ENCODE data around the gene JMY. TPM values are rescaled to one million over a fixed set of nuclear protein-coding genes. Genes with fewer than 3 reads are reported as not detected.

Gene JMY
- total RNA-seq, 1 donor from 2014 or later, result 16.5 TPM

DNA sequence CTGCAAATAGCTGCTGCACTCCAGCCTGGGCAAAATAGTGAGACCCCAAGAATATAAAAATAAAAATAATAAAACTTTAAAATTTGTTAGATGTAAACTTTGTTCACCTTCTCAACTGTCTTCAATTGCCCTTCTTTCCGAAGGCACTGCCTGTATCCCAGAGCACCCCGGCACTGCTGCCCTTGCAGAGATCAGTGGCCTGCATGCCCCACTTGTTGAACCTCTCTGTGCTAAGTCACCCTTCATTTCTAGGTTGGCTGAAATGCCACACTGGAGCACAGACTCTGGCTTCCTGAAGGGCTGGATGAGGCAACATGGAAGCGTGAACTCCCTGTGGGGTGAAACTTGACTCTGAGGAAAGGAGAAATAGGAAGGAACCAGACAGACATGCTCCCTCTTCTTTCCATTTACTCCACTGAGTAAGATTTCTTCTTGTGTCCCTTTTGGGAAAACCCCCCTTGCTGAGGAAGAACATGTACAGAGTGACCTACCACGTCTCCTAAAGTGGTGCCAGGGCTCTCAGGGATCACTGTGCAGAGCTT, 8.4 kb upstream of the JMY start:
- Histone ChIP-seq H3K9me3 (ENCODE audit: low read depth) (no peaks in the 10 kb centered on the region), H3K36me3 (no peaks in the 10 kb centered on the region), H4K20me1 (ENCODE audit: low read depth) (no peaks in the 10 kb centered on the region), H3K79me2 (ENCODE audit: low read depth) (no peaks in the 10 kb centered on the region), H3K27me3 (no peaks in the 10 kb centered on the region), H3K4me2 (no peak overlapping the region), H3F3A (ENCODE audit: low read depth) (no peaks in the 10 kb centered on the region), H3K9ac (no peak overlapping the region), H3K27ac (no peak overlapping the region), H3K4me1 (no peaks in the 10 kb centered on the region), H3K4me3 (no peak overlapping the region), H2AFZ (replicated peaks) (no peak overlapping the region)
- Mint-ChIP-seq H3K9me3 (no peaks in the 10 kb centered on the region), H3K27me3 (ENCODE audit: insufficient read depth, low read depth) (peaks cover 2% of the 10 kb centered on the region), H3K36me3 (peaks cover 3% of the 10 kb centered on the region), H3K4me3 (no peak overlapping the region), H3K27ac (no peak overlapping the region), H3K4me1 (peaks cover 4% of the 10 kb centered on the region)
- TF ChIP-seq EZH2phosphoT487 (IDR thresholded peaks at IDR 0.05) (no peak), EZH2 (IDR thresholded peaks at IDR 0.05) (no peak)
- TF ChIP-seq, protein P1, sequence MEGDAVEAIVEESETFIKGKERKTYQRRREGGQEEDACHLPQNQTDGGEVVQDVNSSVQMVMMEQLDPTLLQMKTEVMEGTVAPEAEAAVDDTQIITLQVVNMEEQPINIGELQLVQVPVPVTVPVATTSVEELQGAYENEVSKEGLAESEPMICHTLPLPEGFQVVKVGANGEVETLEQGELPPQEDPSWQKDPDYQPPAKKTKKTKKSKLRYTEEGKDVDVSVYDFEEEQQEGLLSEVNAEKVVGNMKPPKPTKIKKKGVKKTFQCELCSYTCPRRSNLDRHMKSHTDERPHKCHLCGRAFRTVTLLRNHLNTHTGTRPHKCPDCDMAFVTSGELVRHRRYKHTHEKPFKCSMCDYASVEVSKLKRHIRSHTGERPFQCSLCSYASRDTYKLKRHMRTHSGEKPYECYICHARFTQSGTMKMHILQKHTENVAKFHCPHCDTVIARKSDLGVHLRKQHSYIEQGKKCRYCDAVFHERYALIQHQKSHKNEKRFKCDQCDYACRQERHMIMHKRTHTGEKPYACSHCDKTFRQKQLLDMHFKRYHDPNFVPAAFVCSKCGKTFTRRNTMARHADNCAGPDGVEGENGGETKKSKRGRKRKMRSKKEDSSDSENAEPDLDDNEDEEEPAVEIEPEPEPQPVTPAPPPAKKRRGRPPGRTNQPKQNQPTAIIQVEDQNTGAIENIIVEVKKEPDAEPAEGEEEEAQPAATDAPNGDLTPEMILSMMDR (IDR thresholded peaks at IDR 0.05), result no peak
- no peak for DNase-seq (ENCODE audit: low spot score)

DNA sequence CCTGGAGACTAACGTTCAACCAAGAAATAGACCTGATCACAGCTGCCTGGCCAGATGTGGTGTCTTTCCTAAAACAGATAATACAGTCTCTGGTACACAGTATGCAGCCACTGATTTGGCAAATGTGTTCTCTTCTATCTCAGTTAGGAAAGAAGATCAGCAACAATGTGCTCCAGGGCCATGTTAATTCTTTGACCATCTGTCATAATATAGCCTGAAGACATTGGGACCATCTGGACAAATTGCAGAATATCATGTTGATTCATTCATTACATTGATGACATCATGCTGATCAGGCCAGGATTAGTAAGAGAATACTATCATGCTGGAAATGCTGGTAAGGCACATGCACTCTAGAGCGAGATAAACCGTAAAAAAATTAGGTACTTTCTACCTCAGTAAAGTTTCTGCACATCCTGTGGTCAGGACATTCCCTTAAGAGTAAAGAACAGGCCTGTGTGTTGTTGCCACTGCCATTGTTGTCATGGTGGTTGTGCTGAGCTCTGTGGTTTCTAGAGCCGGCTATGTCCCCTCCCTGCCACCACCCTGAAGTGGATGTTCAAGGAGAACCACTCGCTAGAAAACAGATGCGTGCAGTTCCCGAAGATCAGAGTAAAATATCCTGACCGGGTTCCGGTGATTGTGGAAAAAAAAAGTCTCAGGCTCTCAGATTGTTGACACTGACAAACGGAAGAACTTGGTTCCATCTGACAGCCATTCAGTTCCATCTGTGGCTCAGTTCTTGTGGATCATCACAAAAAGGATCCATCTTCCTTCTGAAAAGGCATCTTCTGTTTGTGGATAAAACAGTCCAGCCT, 6.4 kb upstream of the JMY start:
- Histone ChIP-seq H3K36me3 (no peaks in the 10 kb centered on the region), H3K4me1 (no peaks in the 10 kb centered on the region), H3K9ac (no peak overlapping the region), H3K79me2 (ENCODE audit: low read depth) (no peaks in the 10 kb centered on the region), H3F3A (ENCODE audit: low read depth) (no peaks in the 10 kb centered on the region), H3K9me3 (ENCODE audit: low read depth) (no peaks in the 10 kb centered on the region), H3K27me3 (no peaks in the 10 kb centered on the region), H3K27ac (no peak overlapping the region), H2AFZ (replicated peaks) (no peak overlapping the region), H3K4me2 (no peak overlapping the region), H4K20me1 (ENCODE audit: low read depth) (no peaks in the 10 kb centered on the region), H3K4me3 (no peak overlapping the region)
- TF ChIP-seq EZH2 (IDR thresholded peaks at IDR 0.05), result no peak
- TF ChIP-seq, protein P1 (IDR thresholded peaks at IDR 0.05), result no peak
- no peak for TF ChIP-seq EZH2phosphoT487 (IDR thresholded peaks at IDR 0.05)
- H3K27me3 Mint-ChIP-seq (ENCODE audit: insufficient read depth, low read depth), result peaks cover 2% of the 10 kb centered on the region
- H3K4me3 Mint-ChIP-seq, result no peak overlapping the region
- H3K36me3 Mint-ChIP-seq, result no peaks in the 10 kb centered on the region
- peaks cover 4% of the 10 kb centered on the region for H3K4me1 Mint-ChIP-seq
- DNase-seq (ENCODE audit: low spot score), result no peak
- no peak overlapping the region for H3K27ac Mint-ChIP-seq
- H3K9me3 Mint-ChIP-seq, result no peaks in the 10 kb centered on the region

DNA sequence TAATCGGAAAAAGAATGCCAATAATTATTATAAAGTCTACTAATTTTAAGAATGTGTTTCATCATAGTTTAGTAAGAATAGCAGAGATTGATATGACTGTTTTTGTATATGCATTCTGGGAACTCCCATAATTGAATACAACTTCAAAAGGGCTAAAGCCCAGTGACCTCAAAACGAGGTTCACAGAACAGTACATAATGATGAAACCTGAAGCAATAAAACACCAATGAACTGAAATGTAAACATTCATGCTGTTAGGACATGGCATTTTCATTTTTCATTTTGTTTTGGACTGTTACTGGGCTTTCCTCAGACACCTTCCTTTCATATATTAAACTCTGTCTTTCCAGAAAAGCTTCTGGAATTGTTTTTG, 684 bp upstream of the JMY start:
- no peaks in the 10 kb centered on the region for H3K9me3 ChIP-seq (ENCODE audit: low read depth)
- H3K36me3 Mint-ChIP-seq, result no peaks in the 10 kb centered on the region
- peak overlapping the region; percentile 95 for H3K4me3 Mint-ChIP-seq
- H3K27me3 ChIP-seq, result peaks cover 15% of the 10 kb centered on the region
- peaks cover 2% of the 10 kb centered on the region for H3K27me3 Mint-ChIP-seq (ENCODE audit: insufficient read depth, low read depth)
- no peak overlapping the region for H3K9ac ChIP-seq
- H3K27ac Mint-ChIP-seq, result peak overlapping the region; percentile 53
- H3K4me2 ChIP-seq, result peak overlapping the region; percentile 96
- peaks cover 16% of the 10 kb centered on the region for H3F3A ChIP-seq (ENCODE audit: low read depth)
- H3K27ac ChIP-seq, result no peak overlapping the region
- peaks cover 16% of the 10 kb centered on the region for H3K4me1 Mint-ChIP-seq
- no peaks in the 10 kb centered on the region for H3K9me3 Mint-ChIP-seq
- peaks cover 39% of the 10 kb centered on the region for H3K79me2 ChIP-seq (ENCODE audit: low read depth)
- H3K36me3 ChIP-seq, result no peaks in the 10 kb centered on the region
- H4K20me1 ChIP-seq (ENCODE audit: low read depth), result peaks cover 35% of the 10 kb centered on the region
- no peak for DNase-seq (ENCODE audit: low spot score)
- peak overlapping the region; percentile 85 for H3K4me3 ChIP-seq
- H3K4me1 ChIP-seq, result peaks cover 4% of the 10 kb centered on the region
- peak overlapping the region; percentile 99 for H2AFZ ChIP-seq (replicated peaks)
- TF ChIP-seq EZH2phosphoT487 (IDR thresholded peaks at IDR 0.05) (no peak), EZH2 (IDR thresholded peaks at IDR 0.05) (no peak)
- TF ChIP-seq, protein P1 (IDR thresholded peaks at IDR 0.05), result no peak
